Kidney epithelial cell (primary cell): ENCODE data around the gene ST3GAL5. TPM values are rescaled to one million over a fixed set of nuclear protein-coding genes. Genes with fewer than 3 reads are reported as not detected.

Experiments
- DNase-seq: peaks from one replicate; pipeline ENCODE4 v3.0.0-alpha.2; 2010; ENCODE audit warnings: low read depth
- H3K27me3 ChIP-seq: 2 replicates; pipeline ENCODE4 v1.6.0; 2011; ENCODE audit warnings: low read length; ENCODE audit not compliant: control insufficient read depth, insufficient read depth
- H3K36me3 ChIP-seq: 2 replicates; pipeline ENCODE4 v1.5.1; 2011; ENCODE audit warnings: low read length; ENCODE audit not compliant: control insufficient read depth, insufficient read depth
- H3K4me3 ChIP-seq: 2 replicates; pipeline ENCODE4 v1.5.1; 2011; ENCODE audit warnings: low read depth, mild to moderate bottlenecking, control low read depth, low read length
- CTCF ChIP-seq: IDR thresholded peaks from 2 replicates; pipeline ENCODE4 v1.5.1; 2011; ENCODE audit warnings: mild to moderate bottlenecking, moderate library complexity, low read length, control low read depth, inconsistent platforms; ENCODE audit not compliant: insufficient read depth, poor library complexity, severe bottlenecking
- total RNA-seq: library from RNA; depleted of rRNA; stranded (reverse); fragments of >200 nt; gene quantifications from 2 replicates; pipeline ENCODE4 v1.2.3, GENCODE V29; 2015

Gene ST3GAL5
- total RNA-seq, 1 donor from 2014 or later = 3.0 TPM

- no peaks in the 10 kb centered on the region for H3K27me3 ChIP-seq
- no peaks in the 10 kb centered on the region for H3K36me3 ChIP-seq
- H3K4me3 ChIP-seq = no peak overlapping the region
- no peak for TF ChIP-seq CTCF
- DNase-seq = no peak
Observed at GRCh38 chr2:85858841-85859240, 29.9 kb downstream of the ST3GAL5 start.

- no peak for TF ChIP-seq CTCF
- DNase-seq = no peak
- no peak overlapping the region for H3K4me3 ChIP-seq
- H3K27me3 ChIP-seq = no peaks in the 10 kb centered on the region
- no peaks in the 10 kb centered on the region for H3K36me3 ChIP-seq
Observed at GRCh38 chr2:85854897-85855296, 33.9 kb downstream of the ST3GAL5 start.

- no peaks in the 10 kb centered on the region for H3K36me3 ChIP-seq
- TF ChIP-seq CTCF = no peak
- no peak for DNase-seq
- no peaks in the 10 kb centered on the region for H3K27me3 ChIP-seq
- H3K4me3 ChIP-seq = no peak overlapping the region
Observed at GRCh38 chr2:85854166-85854509, 34.7 kb downstream of the ST3GAL5 start.

- DNase-seq = no peak
- TF ChIP-seq CTCF = no peak
Observed at GRCh38 chr2:85853499-85854165, 35.2 kb downstream of the ST3GAL5 start.

GRCh38 chr2:85852937-85853498, 35.8 kb downstream of the ST3GAL5 start:
- Histone ChIP-seq H3K4me3 (no peak overlapping the region), H3K27me3 (no peaks in the 10 kb centered on the region), H3K36me3 (no peaks in the 10 kb centered on the region)
- no peak for DNase-seq
- no peak for TF ChIP-seq CTCF

More at GRCh38 chr2:85853499-85854165, 35.2 kb downstream of the ST3GAL5 start:
- H3K36me3 ChIP-seq = no peaks in the 10 kb centered on the region
- no peaks in the 10 kb centered on the region for H3K27me3 ChIP-seq
- no peak overlapping the region for H3K4me3 ChIP-seq
